GM21390 (cell line): ENCODE measurements around the gene NR2C2AP.

Experiments used
- ATAC-seq: cut with Tn5 transposase; IDR thresholded peaks from one replicate; pipeline ENCODE4 v1.9.1; 2021; ENCODE audit not compliant: unreplicated experiment

The NR2C2AP gene

DNA sequence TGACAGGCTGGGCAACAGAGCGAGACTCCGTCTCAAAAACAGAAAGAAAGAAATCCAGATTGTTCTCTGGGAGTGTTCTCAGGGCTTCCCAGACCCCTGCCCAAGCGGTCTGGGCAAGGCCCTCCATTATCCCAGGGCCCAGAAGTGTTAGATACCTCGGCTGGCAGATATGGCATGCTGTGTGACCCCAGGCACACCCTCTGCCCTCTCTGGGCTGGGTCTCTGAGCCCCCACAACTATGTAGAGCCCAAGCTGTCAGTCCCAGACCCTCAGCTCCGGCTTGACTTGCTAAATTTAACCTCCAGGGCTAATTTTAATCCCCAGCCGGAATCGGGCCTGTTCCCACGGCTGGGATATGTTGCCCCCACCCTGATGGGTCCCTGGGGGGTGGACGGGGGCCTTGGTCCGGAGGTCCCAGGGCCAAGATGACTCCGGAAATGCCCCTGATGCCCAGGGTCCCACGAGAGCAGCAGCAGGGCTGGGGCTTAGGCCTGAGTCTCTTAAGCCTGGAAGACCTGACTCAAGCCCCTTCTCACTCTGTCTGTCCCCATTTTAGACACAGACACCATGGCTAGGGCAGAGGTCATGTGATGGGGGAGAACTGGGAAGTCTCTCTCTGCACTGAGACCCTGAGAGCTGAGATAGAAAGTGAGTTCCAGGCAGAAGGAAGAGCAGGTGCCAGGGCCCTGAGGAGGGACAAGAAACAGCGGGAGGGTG is 50.4 kb downstream of the NR2C2AP start:
- no peak for ATAC-seq

DNA sequence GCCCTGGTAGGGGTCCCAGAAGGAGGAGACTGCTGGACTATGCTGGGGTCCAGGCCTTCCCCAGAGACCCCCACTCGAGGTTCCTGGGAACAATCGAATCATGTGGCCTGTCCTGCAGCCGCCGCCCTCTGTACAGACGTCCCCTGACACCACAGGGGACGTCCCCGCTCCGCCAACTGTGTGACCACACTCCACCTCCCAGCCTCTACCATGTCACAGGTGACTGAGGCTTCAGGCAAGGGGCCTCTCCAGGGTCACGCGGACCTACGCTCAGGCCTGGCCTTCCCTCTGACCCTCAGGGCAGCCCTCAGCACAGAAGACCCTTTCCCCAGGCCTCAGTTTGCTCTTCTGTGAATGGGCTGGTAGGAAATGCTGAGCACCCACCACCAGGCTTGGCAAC is 51.8 kb downstream of the NR2C2AP start:
- ATAC-seq = no peak
